Body of pancreas (tissue), 4 donors: Measurements from ENCODE around the gene DENND1A.

Experiments
- CTCF ChIP-seq, 7 experiments: fragments of 450-650 bp in 4 of 7; fragments of 200-600 bp in 3 of 7; sonication (generic) in 3 of 7; IDR thresholded peaks; one replicate each; pipeline ENCODE4 v1.5.1; 2016 to 2019; ENCODE audit warnings: antibody characterized with exemption in 7 of 7
- POLR2A ChIP-seq, 3 donors: fragments of 450-650 bp; IDR thresholded peaks; one replicate each; pipeline ENCODE4 v1.6.1; 2016; ENCODE audit warnings: antibody characterized with exemption in 3 of 3, mild to moderate bottlenecking in 2 of 3

DNA sequence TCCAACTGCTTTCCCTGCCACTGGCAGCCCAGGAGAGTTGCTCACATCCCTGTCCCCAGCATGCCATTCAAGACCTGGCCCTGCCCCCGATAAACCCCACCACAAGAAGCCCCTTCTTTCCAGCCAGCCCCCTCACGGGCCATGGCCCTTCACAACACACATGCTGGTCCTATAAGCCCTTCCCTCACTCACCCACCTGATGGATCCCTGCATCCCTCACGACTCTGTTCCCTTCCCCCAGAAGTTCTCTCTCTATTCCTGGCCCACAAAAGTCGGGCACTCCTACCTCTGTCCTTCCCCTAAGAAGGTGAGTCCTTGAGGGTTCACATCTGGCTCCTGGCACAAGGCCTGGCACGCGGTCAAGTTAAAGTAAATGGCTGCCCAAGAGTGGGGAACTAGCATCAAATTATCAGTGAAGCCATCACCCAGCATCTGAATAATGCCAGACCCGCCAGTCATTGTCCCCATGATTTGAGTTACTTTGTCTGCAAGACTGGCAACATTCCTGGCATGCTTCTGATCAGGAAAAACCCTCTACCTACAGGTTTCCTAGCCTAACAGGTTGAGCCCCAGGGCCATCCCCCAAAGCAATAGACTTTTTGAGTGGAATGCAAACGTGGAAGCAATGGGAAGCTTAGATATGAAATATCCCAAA is 508.0 kb downstream of the DENND1A start:
- TF ChIP-seq CTCF (IDR thresholded peaks at IDR 0.05) (no peak), POLR2A (IDR thresholded peaks at IDR 0.05) (no peak)
